Trophoblast cell (in vitro differentiated cells and primary cell): ENCODE data around the gene ITGB6.

Source experiments
- DNase-seq, 2 donors: peaks; one replicate each; pipeline ENCODE4 v3.0.0-alpha.2; 2016
- H2AFZ ChIP-seq: 2 replicates; pipeline ENCODE4 v1.6.1; 2013; ENCODE audit warnings: low read length, moderate library complexity, mild to moderate bottlenecking; ENCODE audit not compliant: insufficient read depth, poor library complexity
- H2AK5ac ChIP-seq: 2 replicates; pipeline ENCODE4 v1.6.1; 2013; ENCODE audit warnings: mild to moderate bottlenecking, low read length
- H2BK120ac ChIP-seq: 2 replicates; pipeline ENCODE4 v1.6.1; 2013; ENCODE audit warnings: low read length, mild to moderate bottlenecking, moderate library complexity; ENCODE audit not compliant: insufficient read depth, poor library complexity
- H2BK12ac ChIP-seq: 2 replicates; pipeline ENCODE4 v1.6.1; 2013; ENCODE audit warnings: mild to moderate bottlenecking, low read length, moderate library complexity
- H2BK5ac ChIP-seq: 2 replicates; pipeline ENCODE4 v1.6.1; 2013; ENCODE audit warnings: low read length, low read depth, moderate library complexity, mild to moderate bottlenecking; ENCODE audit not compliant: poor library complexity
- H3K14ac ChIP-seq: 2 replicates; pipeline ENCODE4 v1.6.1; 2013; ENCODE audit warnings: mild to moderate bottlenecking, low read length
- H3K18ac ChIP-seq: 2 replicates; pipeline ENCODE4 v1.6.1; 2013; ENCODE audit warnings: mild to moderate bottlenecking, low read length
- H3K23ac ChIP-seq: 2 replicates; pipeline ENCODE4 v1.6.1; 2013; ENCODE audit warnings: low read length
- H3K27ac ChIP-seq: 2 replicates; pipeline ENCODE4 v1.5.1; 2013; ENCODE audit warnings: low read depth, mild to moderate bottlenecking, inconsistent platforms, low read length, moderate library complexity
- H3K27me3 ChIP-seq: 2 replicates; pipeline ENCODE4 v1.6.1; 2013; ENCODE audit warnings: inconsistent platforms, mild to moderate bottlenecking, low read length, moderate library complexity; ENCODE audit not compliant: insufficient read depth
- H3K36me3 ChIP-seq, 2 experiments: 1 replicate in 1 of 2; 2 replicates in 1 of 2; pipeline ENCODE4 v1.6.1; 2013; ENCODE audit warnings: low read length in 2 of 2, mild to moderate bottlenecking in 2 of 2, moderate library complexity in 1 of 2; ENCODE audit not compliant: insufficient read depth in 2 of 2, control insufficient read depth in 1 of 2
- H3K4ac ChIP-seq: 2 replicates; pipeline ENCODE4 v1.6.1; 2013; ENCODE audit warnings: low read depth, mild to moderate bottlenecking, low read length, moderate library complexity
- H3K4me1 ChIP-seq, 2 experiments: 1 replicate in 1 of 2; 2 replicates in 1 of 2; pipeline ENCODE4 v1.6.1; 2013; ENCODE audit warnings: low read length in 2 of 2, mild to moderate bottlenecking in 2 of 2, moderate library complexity in 1 of 2; ENCODE audit not compliant: insufficient read depth in 2 of 2, control insufficient read depth in 1 of 2
- H3K4me2 ChIP-seq: 2 replicates; pipeline ENCODE4 v1.6.1; 2013; ENCODE audit warnings: inconsistent platforms, mild to moderate bottlenecking, low read length, moderate library complexity
- H3K4me3 ChIP-seq: 2 replicates; pipeline ENCODE4 v1.5.1; 2013; ENCODE audit warnings: mild to moderate bottlenecking, low read depth, low read length, inconsistent platforms
- H3K79me1 ChIP-seq: one replicate; pipeline ENCODE4 v1.6.1; 2013; ENCODE audit warnings: low read length
- H3K79me2 ChIP-seq: 2 replicates; pipeline ENCODE4 v1.6.1; 2013; ENCODE audit warnings: low read length, mild to moderate bottlenecking; ENCODE audit not compliant: control insufficient read depth, insufficient read depth, poor library complexity
- H3K9ac ChIP-seq: 2 replicates; pipeline ENCODE4 v1.6.1; 2013; ENCODE audit warnings: mild to moderate bottlenecking, low read length
- H3K9me3 ChIP-seq: 2 replicates; pipeline ENCODE4 v1.6.1; 2013; ENCODE audit warnings: low read depth, mild to moderate bottlenecking, control low read depth, inconsistent platforms, low read length; ENCODE audit not compliant: insufficient read depth
- H4K12ac ChIP-seq: 2 replicates; pipeline ENCODE4 v1.6.1; 2013; ENCODE audit warnings: low read depth, mild to moderate bottlenecking, low read length, moderate library complexity
- H4K8ac ChIP-seq: 2 replicates; pipeline ENCODE4 v1.6.1; 2013; ENCODE audit warnings: low read depth, mild to moderate bottlenecking, low read length, moderate library complexity
- H4K91ac ChIP-seq: one replicate; pipeline ENCODE4 v1.6.1; 2013; ENCODE audit warnings: low read depth, mild to moderate bottlenecking, low read length, moderate library complexity
- WGBS: extraction: QIAGEN DNeasy Blood & Tissue Kit; methylation state at CpG from one replicate; pipeline ENCODE4 v1.1.7; 2013; ENCODE audit warnings: missing lambda C conversion rate; ENCODE audit not compliant: insufficient read length, insufficient coverage; ENCODE audit errors: extremely low coverage; 5-methylcytosine and 5-hydroxymethylcytosine counted together

Gene ITGB6

GRCh38 chr2:160220545-160221009, 20.5 kb upstream of the ITGB6 start:
- H2AFZ ChIP-seq: no peak overlapping the region
- H2BK120ac ChIP-seq: peak overlapping the region; percentile 75
- H3K9me3 ChIP-seq: no peaks in the 10 kb centered on the region
- H3K4ac ChIP-seq: peak overlapping the region; percentile 65
- peak overlapping the region; percentile 11 for H3K23ac ChIP-seq
- peak overlapping the region; percentile 87 for H2BK5ac ChIP-seq
- H3K9ac ChIP-seq: no peak overlapping the region
- peak overlapping the region; percentile 89 for H4K8ac ChIP-seq
- peaks cover 32 to 40% of the 10 kb centered on the region in 2 experiments for H3K4me1 ChIP-seq
- no peak for DNase-seq
- H3K79me1 ChIP-seq: peaks cover 51% of the 10 kb centered on the region
- no peak overlapping the region for H3K4me3 ChIP-seq
- H4K91ac ChIP-seq: peak overlapping the region; percentile 90
- H3K36me3 ChIP-seq: no peaks in the 10 kb centered on the region
- H3K18ac ChIP-seq: peak overlapping the region; percentile 87
- H2AK5ac ChIP-seq: peak overlapping the region; percentile 75
- no CpG with 5 or more reads among the region's 4 CpGs for WGBS
- peak overlapping the region; percentile 35 for H4K12ac ChIP-seq
- peak overlapping the region; percentile 63 for H3K14ac ChIP-seq
- H3K4me2 ChIP-seq: no peak overlapping the region
- peak overlapping the region; percentile 81 for H2BK12ac ChIP-seq
- H3K79me2 ChIP-seq: peaks cover 12% of the 10 kb centered on the region
- peak overlapping the region; percentile 95 for H3K27ac ChIP-seq
- no peaks in the 10 kb centered on the region for H3K27me3 ChIP-seq

- Histone ChIP-seq H2BK120ac (peak overlapping the region; percentile 9), H3K23ac (no peak overlapping the region), H3K14ac (peak overlapping the region; percentile 1), H2BK5ac (no peak overlapping the region), H3K18ac (no peak overlapping the region), H3K9ac (no peak overlapping the region), H3K27me3 (no peaks in the 10 kb centered on the region), H3K4ac (no peak overlapping the region), H4K8ac (no peak overlapping the region), H2AK5ac (peak overlapping the region; percentile 65), H2BK12ac (peak overlapping the region; percentile 72), H3K27ac (no peak overlapping the region), H3K9me3 (no peaks in the 10 kb centered on the region), H3K4me3 (no peak overlapping the region), H4K12ac (no peak overlapping the region), H3K36me3 (no peaks in the 10 kb centered on the region), H3K79me2 (peaks cover 12% of the 10 kb centered on the region), H3K4me1 (peaks cover 32 to 40% of the 10 kb centered on the region in 2 experiments), H3K79me1 (peaks cover 47% of the 10 kb centered on the region), H3K4me2 (no peak overlapping the region), H2AFZ (no peak overlapping the region), H4K91ac (peak overlapping the region; percentile 28)
- no peak for DNase-seq
- no CpG with 5 or more reads among the region's 2 CpGs for WGBS
Observed at GRCh38 chr2:160220026-160220425, 20.0 kb upstream of the ITGB6 start.

- Histone ChIP-seq H3K27me3 (no peaks in the 10 kb centered on the region), H2BK120ac (peak overlapping the region; percentile 93), H2BK5ac (peak overlapping the region; percentile 83), H3K18ac (peak overlapping the region; percentile 67), H3K23ac (no peak overlapping the region), H3K9me3 (no peaks in the 10 kb centered on the region), H2AFZ (no peak overlapping the region), H3K27ac (peak overlapping the region; percentile 76), H4K91ac (peak overlapping the region; percentile 97), H3K79me2 (peaks cover 2% of the 10 kb centered on the region), H4K8ac (peak overlapping the region; percentile 80), H3K4me2 (no peak overlapping the region), H4K12ac (no peak overlapping the region), H3K4ac (peak overlapping the region; percentile 35), H2AK5ac (peak overlapping the region; percentile 92), H3K4me1 (peaks cover 10 to 13% of the 10 kb centered on the region in 2 experiments), H3K36me3 (no peaks in the 10 kb centered on the region), H2BK12ac (peak overlapping the region; percentile 97), H3K14ac (peak overlapping the region; percentile 70), H3K9ac (no peak overlapping the region), H3K79me1 (peaks cover 25% of the 10 kb centered on the region), H3K4me3 (no peak overlapping the region)
- no CpG with 5 or more reads among the region's 7 CpGs for WGBS
- peak in 1 of 2 donors; percentile 74 for DNase-seq
Observed at GRCh38 chr2:160214461-160215445, 14.7 kb upstream of the ITGB6 start.

GRCh38 chr2:160213511-160213910, 13.4 kb upstream of the ITGB6 start:
- Histone ChIP-seq H3K4me1 (peaks cover 16 to 21% of the 10 kb centered on the region in 2 experiments), H3K4me3 (no peak overlapping the region), H4K91ac (peak overlapping the region; percentile 41), H3K27me3 (no peaks in the 10 kb centered on the region), H3K4me2 (no peak overlapping the region), H3K79me1 (peaks cover 32% of the 10 kb centered on the region), H2AK5ac (peak overlapping the region; percentile 96), H3K79me2 (peaks cover 6% of the 10 kb centered on the region), H3K9me3 (no peaks in the 10 kb centered on the region), H3K27ac (no peak overlapping the region), H2BK5ac (peak overlapping the region; percentile 67), H2AFZ (peak overlapping the region; percentile 35), H4K12ac (no peak overlapping the region), H3K23ac (no peak overlapping the region), H3K14ac (peak overlapping the region; percentile 14), H3K9ac (no peak overlapping the region), H3K4ac (peak overlapping the region; percentile 61), H3K18ac (peak overlapping the region; percentile 12), H3K36me3 (no peaks in the 10 kb centered on the region), H2BK12ac (peak overlapping the region; percentile 95), H4K8ac (peak overlapping the region; percentile 66), H2BK120ac (peak overlapping the region; percentile 88)
- no CpG with 5 or more reads among the region's 10 CpGs for WGBS
- no peak for DNase-seq
